Activated CD4-positive, CD25-positive, alpha-beta regulatory T cell treated with anti-CD3 and anti-CD28 coated beads, Interleukin-2, amount 50 U/mL, for 16 hours (primary cell): ENCODE data around the gene LRRC1.

ENCODE experiments used
- DNase-seq: peaks from one replicate; pipeline ENCODE4 v3.0.0-alpha.2; 2020; ENCODE audit warnings: low read depth, low spot score

Gene LRRC1

DNA sequence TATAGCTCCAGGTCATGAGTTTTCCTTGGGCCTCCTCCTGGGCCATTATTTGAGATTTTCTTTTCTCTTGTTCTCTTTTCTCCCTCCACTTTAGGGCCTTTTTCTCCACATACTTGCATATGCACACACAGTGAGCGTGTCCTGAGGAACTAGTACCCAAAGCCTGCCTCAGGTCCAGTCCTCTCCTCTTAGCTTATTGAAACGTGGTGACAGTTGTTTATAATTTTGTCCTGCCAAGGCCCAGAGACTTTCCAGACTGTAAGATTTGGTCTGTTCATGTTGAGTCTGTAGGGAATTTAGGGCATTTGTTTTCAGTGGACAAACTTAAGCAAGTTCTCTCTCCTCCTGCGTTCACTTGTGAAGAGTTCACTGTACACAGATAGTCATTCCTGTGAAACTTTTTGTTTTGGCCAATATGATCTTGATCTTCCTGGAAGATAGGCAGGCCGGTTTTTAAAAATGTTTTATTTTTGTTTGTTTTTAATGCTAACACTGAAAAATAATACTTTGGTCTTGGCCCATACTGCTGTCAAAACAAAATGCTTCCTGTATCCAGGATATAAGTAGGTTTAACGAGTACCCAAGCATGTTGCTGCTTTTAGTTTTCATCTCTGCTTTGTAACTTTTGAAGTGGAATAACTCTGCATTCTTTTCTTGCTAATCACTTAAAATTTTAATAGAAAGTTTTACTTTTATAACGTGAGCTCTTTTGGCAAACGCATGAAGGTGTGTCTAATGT, 20.7 kb downstream of the LRRC1 start:
- DNase-seq = no peak

GRCh38 chr6:53818858-53819609, 24.2 kb downstream of the LRRC1 start:
- DNase-seq = no peak

DNA sequence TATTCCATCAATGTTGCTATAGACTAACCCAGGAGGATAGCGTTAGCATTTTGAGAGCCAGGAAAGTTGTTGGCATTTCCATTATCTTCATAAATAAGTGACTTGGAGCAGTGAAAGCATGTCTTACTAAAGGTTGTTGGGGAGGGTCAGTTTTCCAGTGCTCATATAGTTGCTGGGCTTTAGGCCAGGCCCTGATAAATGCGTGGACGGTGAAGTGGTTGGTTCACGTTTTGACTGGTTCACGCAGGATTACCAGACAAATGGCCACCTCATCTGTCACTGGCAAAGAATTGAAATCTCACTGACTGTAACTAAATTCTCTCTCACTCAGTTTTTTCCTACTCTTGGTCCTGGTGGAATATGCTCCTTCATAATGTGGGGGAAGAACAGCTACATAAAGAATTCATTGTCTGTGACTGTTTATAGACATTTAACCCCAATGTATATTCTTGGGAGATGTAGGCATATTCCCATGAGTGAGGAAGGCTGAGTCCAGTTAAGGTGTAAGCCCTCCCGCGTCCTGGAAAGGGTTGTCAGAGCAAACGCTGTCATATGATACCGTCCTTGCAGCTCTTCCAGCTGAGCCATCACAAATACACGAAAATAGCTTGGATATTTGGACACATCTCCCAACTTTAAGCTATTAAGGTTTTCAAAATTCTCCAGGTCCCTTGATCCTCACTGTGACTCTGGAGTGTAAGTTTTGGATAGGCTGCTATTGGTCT, 27.8 kb downstream of the LRRC1 start:
- no peak for DNase-seq

- DNase-seq = no peak
Observed at GRCh38 chr6:53824714-53825113, 29.9 kb downstream of the LRRC1 start.

GRCh38 chr6:53825532-53826321, 30.9 kb downstream of the LRRC1 start:
- no peak for DNase-seq

- DNase-seq = no peak
Observed at GRCh38 chr6:53827531-53827930, 32.7 kb downstream of the LRRC1 start.

- no peak for DNase-seq
Observed at GRCh38 chr6:53828215-53828614, 33.4 kb downstream of the LRRC1 start.

GRCh38 chr6:53828966-53829697, 34.3 kb downstream of the LRRC1 start:
- no peak for DNase-seq

- no peak for DNase-seq
Observed at GRCh38 chr6:53829698-53830221, 35.0 kb downstream of the LRRC1 start.

- no peak for DNase-seq
Observed at GRCh38 chr6:53830366-53830765, 35.6 kb downstream of the LRRC1 start.

GRCh38 chr6:53831081-53831869, 36.5 kb downstream of the LRRC1 start:
- no peak for DNase-seq

DNA sequence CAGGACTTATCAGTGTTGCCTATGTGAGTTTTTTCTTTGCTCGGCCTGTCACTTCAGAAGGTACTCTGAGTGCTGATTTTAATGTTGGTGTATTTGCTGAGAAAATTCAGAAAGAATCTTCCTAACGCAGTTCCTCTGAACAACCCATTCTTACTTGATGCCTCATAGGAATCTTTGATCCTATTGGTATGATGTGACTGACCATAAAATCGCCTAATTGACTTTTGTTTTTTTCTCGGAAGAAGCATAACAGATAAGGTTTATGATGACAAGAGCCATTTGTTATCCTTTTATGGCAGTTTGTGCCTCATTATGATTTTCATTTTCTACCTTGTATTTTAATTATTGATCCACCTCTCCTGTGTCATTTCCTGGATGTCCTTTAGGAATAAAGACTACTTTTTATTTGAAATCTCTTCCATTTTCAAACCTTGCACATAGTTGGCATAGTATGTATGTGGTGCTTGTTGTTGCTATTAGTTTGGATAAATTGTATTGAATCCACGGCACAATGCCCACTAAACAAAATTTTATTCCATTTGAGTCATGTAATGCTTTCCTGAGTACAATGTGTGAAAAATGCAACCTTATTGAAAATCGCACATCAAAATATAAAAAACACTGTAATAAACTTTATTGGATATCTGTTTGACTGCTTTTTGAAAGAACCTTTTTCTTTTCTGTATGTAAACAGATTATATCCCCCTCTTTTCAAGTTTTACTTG, 37.3 kb downstream of the LRRC1 start:
- no peak for DNase-seq

GRCh38 chr6:53833155-53833554, 38.4 kb downstream of the LRRC1 start:
- DNase-seq = no peak

GRCh38 chr6:53834132-53834531, 39.3 kb downstream of the LRRC1 start:
- DNase-seq = no peak

DNA sequence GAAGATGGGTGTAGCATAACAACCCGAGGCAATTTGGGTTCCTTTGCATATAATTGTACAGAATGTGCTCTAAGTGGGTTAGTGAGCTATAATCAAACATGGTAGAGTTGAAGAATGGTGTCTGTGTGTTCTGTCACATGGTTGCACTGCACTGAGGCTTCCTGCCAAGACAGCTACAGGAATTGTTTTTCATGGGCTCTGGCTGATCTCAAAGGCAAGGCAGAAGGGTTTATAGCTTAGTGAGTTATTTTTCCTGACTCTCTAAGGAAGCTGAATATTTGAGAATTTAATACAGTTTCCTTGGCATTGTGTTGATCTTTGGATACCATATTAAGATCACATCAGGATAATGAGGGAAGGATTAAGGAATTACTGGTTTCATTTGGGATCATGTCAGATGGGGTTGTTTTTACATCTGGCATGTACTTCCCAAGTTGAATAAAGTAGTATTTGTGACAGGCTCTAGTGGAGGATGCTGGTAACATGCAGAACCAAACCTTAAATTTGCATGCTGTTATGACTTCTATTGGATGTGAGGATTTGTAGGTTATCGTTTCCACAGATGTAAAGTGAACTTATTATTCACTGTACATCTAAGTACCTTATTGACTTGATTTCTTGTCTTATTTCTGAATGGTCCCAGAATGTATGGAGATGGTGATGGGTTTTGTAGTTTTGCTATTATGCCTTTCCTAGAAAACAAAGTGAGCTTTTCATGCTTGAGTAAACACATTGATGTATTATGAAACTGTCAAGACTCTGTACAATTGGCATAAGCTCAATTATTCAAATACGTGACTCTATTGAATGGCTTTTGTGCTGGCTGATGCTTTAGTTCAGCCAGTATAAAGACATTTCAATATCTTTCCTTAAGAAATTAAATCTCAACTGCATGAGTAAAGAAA, 43.3 kb downstream of the LRRC1 start:
- no peak for DNase-seq

GRCh38 chr6:53840027-53840426, 45.2 kb downstream of the LRRC1 start:
- no peak for DNase-seq

DNA sequence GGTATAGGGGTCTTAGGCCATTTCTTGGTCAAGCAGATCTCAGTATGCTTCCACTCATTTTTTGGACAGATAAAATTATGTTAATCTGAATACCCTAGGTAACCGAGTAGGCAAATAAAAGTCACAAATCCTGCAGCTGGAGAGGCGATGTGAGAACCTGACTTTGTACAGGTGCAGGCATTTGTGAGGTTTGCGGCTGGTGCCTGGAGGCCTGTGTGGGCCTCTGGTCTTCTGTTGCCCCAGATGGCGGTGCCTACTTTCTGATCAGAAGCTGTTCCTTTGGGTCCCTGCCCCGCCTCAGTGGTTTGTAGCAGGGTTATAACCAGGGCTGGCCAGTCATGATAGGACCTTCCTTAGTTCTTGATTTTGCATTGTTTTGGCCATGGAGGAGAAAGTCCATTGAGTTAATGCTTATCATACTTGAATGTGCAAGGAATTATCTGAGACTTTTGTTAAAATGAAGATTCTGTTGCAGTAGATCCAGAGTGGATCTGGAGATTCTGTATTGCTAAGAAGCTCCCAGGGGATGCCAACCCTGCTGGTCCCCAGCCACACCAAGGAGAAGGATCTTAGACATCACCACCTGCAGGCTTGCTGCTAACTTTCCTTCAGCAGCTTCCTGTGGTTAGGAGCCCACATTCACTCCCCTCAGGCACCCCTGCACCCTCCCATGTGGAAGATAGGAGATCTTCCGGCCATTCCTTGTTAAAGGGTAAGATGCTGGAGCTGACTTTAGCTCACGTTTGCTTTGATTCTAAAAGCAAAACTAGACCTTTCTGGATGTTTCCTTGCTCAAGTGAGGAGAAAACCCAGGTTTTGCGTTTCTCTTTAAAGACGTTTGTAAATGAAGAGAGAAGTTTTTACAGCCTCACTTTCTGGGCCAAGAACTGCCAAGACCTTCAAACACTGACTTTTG, 50.7 kb downstream of the LRRC1 start:
- DNase-seq = no peak
